Fibroblast of skin of scalp (primary cell): ENCODE measurements around the gene LMF1.
"Not testable (repeated sequence)": the region's sequence is repeated elsewhere in the genome, so short reads cannot be mapped to it uniquely, and the experiment has no call there.

Source experiments
- DNase-seq: peaks from one replicate; pipeline ENCODE4 v3.0.0-alpha.2; 2013

The LMF1 gene

GRCh38 chr16:947922-948303 is 22.9 kb downstream of the LMF1 start:
- DNase-seq = not testable (repeated sequence)

- DNase-seq = no peak
Observed at GRCh38 chr16:947255-947921, 23.4 kb downstream of the LMF1 start.

- DNase-seq = no peak
Observed at GRCh38 chr16:946048-946395, 24.8 kb downstream of the LMF1 start.

- no peak for DNase-seq
Observed at GRCh38 chr16:945271-946047, 25.3 kb downstream of the LMF1 start.

GRCh38 chr16:943971-944370 is 26.8 kb downstream of the LMF1 start:
- no peak for DNase-seq

GRCh38 chr16:942436-943060 is 28.2 kb downstream of the LMF1 start:
- DNase-seq = no peak

- no peak for DNase-seq
Observed at GRCh38 chr16:939941-940340, 30.8 kb downstream of the LMF1 start.

GRCh38 chr16:939311-939710 is 31.5 kb downstream of the LMF1 start:
- no peak for DNase-seq

- no peak for DNase-seq
Observed at GRCh38 chr16:938752-939151, 32.0 kb downstream of the LMF1 start.

GRCh38 chr16:938136-938535 is 32.6 kb downstream of the LMF1 start:
- DNase-seq = no peak

- no peak for DNase-seq
Observed at GRCh38 chr16:937723-938122, 33.1 kb downstream of the LMF1 start.

- no peak for DNase-seq
Observed at GRCh38 chr16:937311-937710, 33.5 kb downstream of the LMF1 start.

GRCh38 chr16:935684-936083 is 35.1 kb downstream of the LMF1 start:
- DNase-seq = no peak

GRCh38 chr16:934178-934577 is 36.6 kb downstream of the LMF1 start:
- no peak for DNase-seq

GRCh38 chr16:933581-933980 is 37.2 kb downstream of the LMF1 start:
- no peak for DNase-seq

- no peak for DNase-seq
Observed at GRCh38 chr16:932831-933330, 37.9 kb downstream of the LMF1 start.

GRCh38 chr16:931626-932500 is 38.9 kb downstream of the LMF1 start:
- no peak for DNase-seq

GRCh38 chr16:931171-931570 is 39.6 kb downstream of the LMF1 start:
- no peak for DNase-seq

GRCh38 chr16:930511-930910 is 40.3 kb downstream of the LMF1 start:
- no peak for DNase-seq

GRCh38 chr16:930076-930475 is 40.7 kb downstream of the LMF1 start:
- DNase-seq = no peak

- no peak for DNase-seq
Observed at GRCh38 chr16:929227-930073, 41.3 kb downstream of the LMF1 start.

- no peak for DNase-seq
Observed at GRCh38 chr16:928526-928925, 42.3 kb downstream of the LMF1 start.
